Prostate gland (tissue), 2 donors: ENCODE results near the gene TM9SF2.

Experiments used
- POLR2A ChIP-seq: fragments of 450-650 bp; IDR thresholded peaks from one replicate; pipeline ENCODE4 v1.6.1; 2016; ENCODE audit warnings: antibody characterized with exemption, mild to moderate bottlenecking
- POLR2AphosphoS5 ChIP-seq: sonication (generic); formaldehyde crosslinking; IDR thresholded peaks from one replicate; pipeline ENCODE4 v1.6.1; 2017; ENCODE audit warnings: antibody characterized with exemption
- TF ChIP-seq, protein P1 (sequence below), 4 experiments: fragments of 200-600 bp in 2 of 4; fragments of 450-650 bp in 2 of 4; sonication (generic) in 2 of 4; IDR thresholded peaks; 1 replicate in 3 of 4; 2 replicates in 1 of 4; pipeline ENCODE4 v1.5.1; 2016 to 2019; ENCODE audit warnings: antibody characterized with exemption in 4 of 4, mild to moderate bottlenecking in 2 of 4, moderate library complexity in 2 of 4

DNA sequence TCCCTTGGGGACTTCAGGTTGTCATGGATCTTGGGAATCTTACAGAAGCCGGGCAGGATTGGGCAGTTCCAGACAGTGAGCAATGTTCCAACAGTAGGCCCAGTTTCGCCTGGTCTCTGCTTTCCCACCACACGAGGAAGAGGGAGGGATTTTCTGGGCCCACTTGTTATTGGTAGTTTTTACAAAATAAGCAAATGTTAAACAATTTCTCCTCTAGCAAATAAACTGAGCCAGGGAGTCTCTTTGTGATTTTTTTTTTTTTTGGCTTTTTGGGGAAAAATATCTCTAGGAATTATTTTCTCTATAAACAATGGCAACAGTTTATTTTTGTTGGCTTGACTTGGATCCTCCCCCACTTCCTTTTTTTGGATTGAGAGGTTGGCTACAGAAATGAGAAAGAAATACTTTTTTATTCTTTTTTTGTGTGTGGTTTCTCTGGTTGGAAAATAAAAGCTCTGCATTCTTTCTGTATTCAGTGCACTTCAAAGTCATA, 89.3 kb downstream of the TM9SF2 start:
- TF ChIP-seq POLR2AphosphoS5 = no peak
- TF ChIP-seq, protein P1, sequence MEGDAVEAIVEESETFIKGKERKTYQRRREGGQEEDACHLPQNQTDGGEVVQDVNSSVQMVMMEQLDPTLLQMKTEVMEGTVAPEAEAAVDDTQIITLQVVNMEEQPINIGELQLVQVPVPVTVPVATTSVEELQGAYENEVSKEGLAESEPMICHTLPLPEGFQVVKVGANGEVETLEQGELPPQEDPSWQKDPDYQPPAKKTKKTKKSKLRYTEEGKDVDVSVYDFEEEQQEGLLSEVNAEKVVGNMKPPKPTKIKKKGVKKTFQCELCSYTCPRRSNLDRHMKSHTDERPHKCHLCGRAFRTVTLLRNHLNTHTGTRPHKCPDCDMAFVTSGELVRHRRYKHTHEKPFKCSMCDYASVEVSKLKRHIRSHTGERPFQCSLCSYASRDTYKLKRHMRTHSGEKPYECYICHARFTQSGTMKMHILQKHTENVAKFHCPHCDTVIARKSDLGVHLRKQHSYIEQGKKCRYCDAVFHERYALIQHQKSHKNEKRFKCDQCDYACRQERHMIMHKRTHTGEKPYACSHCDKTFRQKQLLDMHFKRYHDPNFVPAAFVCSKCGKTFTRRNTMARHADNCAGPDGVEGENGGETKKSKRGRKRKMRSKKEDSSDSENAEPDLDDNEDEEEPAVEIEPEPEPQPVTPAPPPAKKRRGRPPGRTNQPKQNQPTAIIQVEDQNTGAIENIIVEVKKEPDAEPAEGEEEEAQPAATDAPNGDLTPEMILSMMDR (IDR thresholded peaks at IDR 0.05) = no peak
- TF ChIP-seq POLR2A = no peak
